Right cardiac atrium (tissue), 5 donors: ENCODE data around the gene SORCS2. TPM values are rescaled to one million over a fixed set of nuclear protein-coding genes. Genes with fewer than 3 reads are reported as not detected.
"Not testable (repeated sequence)": the region's sequence is repeated elsewhere in the genome, so short reads cannot be mapped to it uniquely, and the experiment has no call there.

Experiments used
- ATAC-seq, 2 donors: fragments of 200-7000 bp; cut with Tn5 transposase; one replicate each; pipeline versions ENCODE4 v1.8.0 to v1.9.1; 2020; ENCODE audit warnings: moderate library complexity in 2 of 2, mild to moderate bottlenecking in 1 of 2
- DNase-seq, 3 donors: peaks; one replicate each; pipeline ENCODE4 v3.0.0-alpha.2; 2020
- H3K27ac ChIP-seq: one replicate; pipeline ENCODE4 v1.5.1; 2013; ENCODE audit warnings: mild to moderate bottlenecking, low read length, control low read depth, moderate library complexity
- H3K27me3 ChIP-seq: one replicate; pipeline ENCODE4 v1.6.1; 2013; ENCODE audit not compliant: control insufficient read depth, insufficient read depth
- H3K4me1 ChIP-seq: one replicate; pipeline ENCODE4 v1.6.1; 2013; ENCODE audit warnings: low read length; ENCODE audit not compliant: control insufficient read depth, insufficient read depth
- H3K4me3 ChIP-seq: one replicate; pipeline ENCODE4 v1.5.1; 2013; ENCODE audit warnings: low read length, control low read depth
- H3K9me3 ChIP-seq: one replicate; pipeline ENCODE4 v1.6.1; 2013; ENCODE audit warnings: low read length; ENCODE audit not compliant: control insufficient read depth
- WGBS: extraction: QIAGEN DNeasy Blood & Tissue Kit; methylation state at CpG from one replicate; pipeline ENCODE4 v1.1.7; 2013; 5-methylcytosine and 5-hydroxymethylcytosine counted together
- intact Hi-C, 4 donors: fragments of 100-400 bp; cut with DNase I; formaldehyde crosslinking; loops; one replicate each; pipeline versions ENCODE4 v1.11.0 to v1.14.0; 2022 to 2023
- polyA plus RNA-seq: library from polyadenylated mRNA; stranded (reverse); fragments of 200-250 nt; gene quantifications from one replicate; pipeline ENCODE4 v1.2.3, GENCODE V29; 2013
- total RNA-seq, 4 donors: library from RNA; stranded (reverse); fragmentation: NEBNext Ultra II Directional; extraction: Animal tissue kit (Norgen Biotek cat#: 25700); gene quantifications; one replicate each; pipeline ENCODE4 v1.2.1, GENCODE V29; 2021
- donor health status: healthy with polysubstance abuse.
- donor health status: DM: no; HTN: yes; CAD: no.
- donor health status: DM: no; HTN: no; CAD: no.
- donor health status: DM: no; HTN: yes; CAD: no; lungs with severe emphysema.
- donor health status: DM: yes; HTN: yes; CAD: no.

Gene SORCS2
- total and polyA plus RNA-seq, 5 donors, result 2.1 to 7.3 (median 2.7) TPM

DNA sequence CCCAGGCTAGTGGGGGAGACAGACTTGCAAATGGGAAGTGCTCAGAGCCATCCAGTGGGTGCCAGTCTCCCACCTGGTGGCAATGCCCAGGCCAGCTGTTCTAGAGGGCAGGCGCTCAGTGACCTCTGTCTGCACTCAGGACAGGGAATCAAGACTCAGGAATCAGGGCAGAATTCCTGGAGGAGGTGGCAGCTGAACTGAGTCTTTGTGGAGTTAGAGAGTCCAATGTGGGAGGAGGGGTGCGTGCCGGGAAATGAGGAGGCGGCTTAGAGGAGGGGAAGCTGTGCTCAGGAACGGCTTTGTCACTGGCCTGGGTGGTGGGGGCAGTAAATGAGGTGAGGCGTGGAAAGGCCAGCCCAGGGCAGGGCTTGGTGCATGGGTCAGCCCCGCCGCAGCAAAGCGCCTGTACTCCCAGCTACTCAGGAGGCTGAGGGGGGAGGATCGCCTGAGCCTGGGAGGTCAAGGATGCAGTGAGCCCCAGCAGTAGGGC, 31.3 kb upstream of the SORCS2 start:
- Histone ChIP-seq H3K27me3 (no peaks in the 10 kb centered on the region), H3K27ac (no peak overlapping the region), H3K4me3 (no peak overlapping the region), H3K9me3 (no peaks in the 10 kb centered on the region), H3K4me1 (no peaks in the 10 kb centered on the region)
- intact Hi-C loops, result no loop called here
- no peak for DNase-seq
- WGBS, result 93% methylated on average over 10 of the region's 10 CpGs
- ATAC-seq, result no peak

DNA sequence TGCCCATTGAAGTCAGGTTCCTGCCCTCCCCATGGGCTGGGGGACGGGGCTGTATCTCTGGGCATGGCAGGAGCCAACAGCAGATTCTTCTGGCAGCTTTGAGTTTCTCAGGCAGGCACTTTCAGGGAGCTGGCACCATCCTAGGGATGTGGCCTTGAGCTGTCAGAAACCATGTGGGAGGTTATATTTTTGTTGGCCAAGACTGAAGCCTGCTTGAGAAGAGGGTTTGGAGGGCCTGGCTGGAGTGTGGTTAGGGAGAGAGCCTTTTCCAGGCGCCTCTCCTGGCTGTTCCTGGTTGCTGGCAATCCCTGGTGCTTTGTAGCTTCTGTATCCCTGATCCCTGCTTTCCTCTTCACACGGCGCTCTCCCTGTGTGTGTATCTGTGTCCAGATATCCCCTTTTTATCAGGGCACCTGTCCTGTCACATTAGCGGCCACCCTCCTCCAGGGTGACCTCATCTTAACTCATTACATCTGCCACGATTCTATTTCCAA, 30.6 kb upstream of the SORCS2 start:
- intact Hi-C loops, result no loop called here
- no peaks in the 10 kb centered on the region for H3K27me3 ChIP-seq
- 54% methylated on average over 6 of the region's 6 CpGs for WGBS
- DNase-seq (no peak), ATAC-seq (peak; percentile 64 to 67)
- no peak overlapping the region for H3K4me3 ChIP-seq
- H3K27ac ChIP-seq, result no peak overlapping the region
- no peaks in the 10 kb centered on the region for H3K9me3 ChIP-seq
- H3K4me1 ChIP-seq, result no peaks in the 10 kb centered on the region

DNA sequence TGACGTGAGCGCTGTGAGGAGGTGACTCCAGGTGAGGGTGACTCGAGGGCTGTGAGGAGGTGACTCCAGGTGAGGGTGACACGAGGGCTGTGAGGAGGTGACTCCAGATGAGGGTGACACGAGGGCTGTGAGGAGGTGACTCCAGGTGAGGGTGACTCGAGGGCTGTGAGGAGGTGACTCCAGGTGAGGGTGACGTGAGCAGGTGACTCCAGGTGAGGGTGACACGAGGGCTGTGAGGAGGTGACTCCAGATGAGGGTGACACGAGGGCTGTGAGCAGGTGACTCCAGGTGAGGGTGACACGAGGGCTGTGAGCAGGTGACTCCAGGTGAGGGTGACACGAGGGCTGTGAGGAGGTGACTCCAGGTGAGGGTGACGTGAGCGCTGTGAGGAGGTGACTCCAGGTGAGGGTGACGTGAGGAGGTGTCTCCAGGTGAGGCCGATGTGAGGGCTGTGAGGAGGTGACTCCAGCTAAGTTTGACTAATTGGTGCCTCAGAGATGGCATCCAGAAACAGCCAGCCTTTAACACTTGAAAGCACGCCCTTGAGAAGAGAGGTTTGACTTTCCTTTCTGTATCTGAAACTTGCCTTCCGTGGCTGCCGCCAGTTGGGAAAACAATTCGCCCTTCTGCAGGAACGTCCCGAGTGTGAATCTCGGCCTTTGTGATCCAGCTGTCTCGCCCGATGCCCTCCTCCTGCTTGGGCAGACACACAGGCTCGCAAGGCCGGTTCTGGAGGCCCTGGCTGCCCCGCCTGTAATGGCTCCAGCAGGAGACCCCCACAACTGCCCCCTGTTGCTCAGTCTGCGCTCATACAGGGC, 27.1 kb upstream of the SORCS2 start:
- intact Hi-C loops, H3K27me3 ChIP-seq, H3K9me3 ChIP-seq, H3K27ac ChIP-seq, DNase-seq, H3K4me3 ChIP-seq, H3K4me1 ChIP-seq, ATAC-seq: not testable (repeated sequence)
- WGBS, result 92% methylated on average over 28 of the region's 28 CpGs

DNA sequence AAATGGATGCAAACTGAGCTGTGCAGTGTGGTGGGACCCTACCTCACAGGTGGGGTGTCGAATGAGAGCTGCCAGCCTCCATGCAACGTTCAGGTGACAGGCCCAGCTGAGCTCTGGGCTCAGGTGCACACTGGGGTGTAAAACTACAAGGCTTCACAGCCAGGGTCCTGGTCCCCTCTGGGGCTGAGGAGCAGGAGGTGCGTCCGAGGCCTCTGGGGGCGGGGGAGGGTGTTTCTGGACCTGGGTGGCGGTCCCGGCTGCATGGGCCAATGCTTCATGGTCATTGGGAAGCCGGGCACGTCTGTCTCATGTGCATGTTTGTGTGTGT, 26.5 kb upstream of the SORCS2 start:
- no peaks in the 10 kb centered on the region for H3K9me3 ChIP-seq
- ATAC-seq, result no peak
- H3K27ac ChIP-seq, result no peak overlapping the region
- WGBS, result 94% methylated on average over 9 of the region's 9 CpGs
- no peak for DNase-seq
- no peak overlapping the region for H3K4me3 ChIP-seq
- intact Hi-C loops, result no loop called here
- no peaks in the 10 kb centered on the region for H3K27me3 ChIP-seq
- no peaks in the 10 kb centered on the region for H3K4me1 ChIP-seq

DNA sequence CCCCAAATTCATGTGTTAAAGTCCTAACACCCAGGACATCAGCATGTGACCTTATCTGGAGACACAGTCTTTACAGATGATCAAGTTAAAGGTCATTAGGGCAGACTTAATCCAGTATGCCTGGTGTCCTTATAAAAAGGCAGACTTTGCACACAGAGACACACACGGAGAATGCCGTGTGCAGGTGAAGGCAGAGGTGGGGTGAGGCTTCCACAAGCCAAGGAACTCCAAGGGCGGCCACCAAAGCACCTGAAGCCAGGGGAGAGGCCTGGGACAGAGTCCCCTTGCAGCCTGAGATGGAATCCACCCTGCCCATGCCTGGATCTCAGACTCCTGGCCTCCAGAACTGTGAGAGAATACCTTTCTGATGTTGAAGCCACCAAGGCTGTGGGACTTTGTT, 26.1 kb upstream of the SORCS2 start:
- WGBS, result 96% methylated on average over 3 of the region's 3 CpGs

DNA sequence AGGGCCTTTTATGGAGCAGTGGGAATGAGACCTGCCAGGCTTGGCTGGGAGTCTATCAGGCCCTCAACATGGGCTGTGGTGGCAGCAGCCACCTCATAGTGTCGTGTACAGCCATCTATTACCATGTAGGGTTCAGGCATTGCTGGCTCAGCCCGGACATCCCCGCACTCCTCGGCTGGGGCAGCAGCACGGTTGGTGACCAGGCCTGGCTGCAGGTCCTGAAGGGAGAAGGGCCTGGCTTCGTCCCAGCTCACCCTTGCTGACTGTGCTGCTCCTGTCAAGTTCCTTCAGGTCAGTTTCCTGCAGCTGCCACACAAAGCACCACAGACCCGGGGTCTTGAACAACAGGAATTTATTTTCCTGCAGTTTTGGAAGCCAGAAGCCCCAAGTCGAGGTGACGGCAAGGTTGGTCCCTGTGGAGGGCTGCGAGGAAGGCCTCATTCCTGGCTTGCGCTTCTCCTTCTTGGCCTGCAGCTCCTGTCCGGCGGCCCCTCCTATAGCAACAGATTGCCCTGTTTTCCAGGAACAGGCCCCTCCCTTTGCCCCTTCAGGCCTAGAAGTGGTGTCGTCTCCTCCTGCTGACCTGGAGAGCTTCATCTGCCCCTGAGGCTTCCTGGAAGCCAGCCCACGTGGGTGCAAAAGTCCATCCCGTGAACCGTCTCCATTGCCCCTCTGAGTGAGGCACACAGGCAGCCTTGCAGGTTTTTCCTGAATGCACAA, 25.2 kb upstream of the SORCS2 start:
- DNase-seq (no peak), ATAC-seq (peak in 1 of 2 donors; percentile 34)
- intact Hi-C loops, result no loop called here
- Histone ChIP-seq H3K27ac (no peak overlapping the region), H3K27me3 (no peaks in the 10 kb centered on the region), H3K9me3 (no peaks in the 10 kb centered on the region), H3K4me1 (no peaks in the 10 kb centered on the region), H3K4me3 (no peak overlapping the region)
- 61% methylated on average over 17 of the region's 17 CpGs for WGBS

More for the DNA sequence above, 26.1 kb upstream of the SORCS2 start:
- H3K4me3 ChIP-seq, result no peak overlapping the region
- no peak overlapping the region for H3K27ac ChIP-seq
- ATAC-seq, result no peak
- H3K9me3 ChIP-seq, result no peaks in the 10 kb centered on the region
- no peaks in the 10 kb centered on the region for H3K4me1 ChIP-seq
- no peaks in the 10 kb centered on the region for H3K27me3 ChIP-seq
- no peak for DNase-seq
- intact Hi-C loops, result no loop called here

DNA sequence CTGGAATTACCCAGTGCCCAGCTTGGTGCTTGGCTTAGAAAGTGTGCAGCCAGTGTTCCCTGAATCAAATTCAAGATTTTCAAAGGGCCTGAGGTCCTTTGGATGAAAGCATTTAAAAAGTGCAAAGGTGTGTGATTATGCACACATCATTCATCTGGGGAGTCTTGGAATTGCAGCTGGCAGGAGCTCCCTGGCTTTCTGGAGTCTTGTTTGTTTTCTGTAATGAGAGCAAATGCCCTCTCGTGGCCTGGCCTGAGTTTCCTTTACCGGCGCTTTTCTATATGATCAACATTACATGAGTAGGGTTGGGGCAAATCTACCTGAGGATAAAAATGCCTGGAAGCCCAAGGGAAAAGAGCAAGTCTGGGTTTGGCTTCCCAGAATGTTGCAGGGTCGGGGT, 24.6 kb upstream of the SORCS2 start:
- H3K4me1 ChIP-seq, result no peaks in the 10 kb centered on the region
- H3K4me3 ChIP-seq, result no peak overlapping the region
- no peak for ATAC-seq
- no peak overlapping the region for H3K27ac ChIP-seq
- no peak for DNase-seq
- intact Hi-C loops, result no loop called here
- 78% methylated on average over 4 of the region's 4 CpGs for WGBS
- no peaks in the 10 kb centered on the region for H3K9me3 ChIP-seq
- no peaks in the 10 kb centered on the region for H3K27me3 ChIP-seq

DNA sequence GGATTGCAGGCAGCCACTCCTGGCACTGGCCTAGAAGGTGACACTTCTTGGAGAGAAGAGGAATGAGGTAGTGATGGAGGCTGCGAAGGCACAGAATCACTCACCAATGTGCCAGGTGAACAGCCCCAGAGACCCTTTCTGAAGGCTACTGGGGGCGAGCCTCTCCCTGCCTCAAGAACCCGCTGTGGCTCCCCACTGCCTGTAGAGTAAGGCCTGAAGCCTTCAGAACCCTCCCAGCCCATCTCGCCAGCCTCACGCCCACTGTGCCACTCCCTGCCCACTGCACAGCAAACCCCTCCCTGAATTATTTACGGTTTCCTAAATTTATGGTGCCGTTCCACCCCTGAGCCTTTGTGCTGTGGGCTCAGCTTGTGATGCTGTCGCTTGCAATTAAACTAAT, 24.2 kb upstream of the SORCS2 start:
- Histone ChIP-seq H3K4me1 (no peaks in the 10 kb centered on the region), H3K27ac (no peak overlapping the region), H3K4me3 (no peak overlapping the region), H3K27me3 (no peaks in the 10 kb centered on the region), H3K9me3 (no peaks in the 10 kb centered on the region)
- intact Hi-C loops, result no loop called here
- peak in 1 of 3 donors; percentile 31 for DNase-seq
- no peak for ATAC-seq
- 91% methylated on average over 8 of the region's 8 CpGs for WGBS

DNA sequence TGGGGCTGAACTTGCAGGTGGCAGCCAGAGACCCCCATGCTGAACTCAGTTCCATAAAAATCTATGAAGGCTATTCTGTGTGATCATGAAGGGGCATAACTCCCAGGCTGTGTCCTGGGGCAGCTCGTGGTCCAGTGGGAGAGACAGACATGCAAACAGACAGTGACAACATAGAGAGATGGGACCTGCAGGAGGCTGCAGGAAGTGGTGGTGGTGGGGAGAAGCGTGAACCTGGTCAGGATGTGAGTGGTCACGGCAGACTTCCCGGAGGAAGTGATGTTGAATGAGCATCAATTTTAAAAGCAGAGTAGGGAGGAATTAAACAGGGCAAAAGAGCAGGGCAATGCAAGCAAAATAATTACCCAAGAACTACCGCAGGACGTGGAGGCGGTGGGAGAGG, 23.2 kb upstream of the SORCS2 start:
- intact Hi-C loops, result no loop called here
- WGBS, result 80% methylated on average over 7 of the region's 7 CpGs
- H3K27ac ChIP-seq, result no peak overlapping the region
- H3K4me1 ChIP-seq, result no peaks in the 10 kb centered on the region
- no peaks in the 10 kb centered on the region for H3K27me3 ChIP-seq
- H3K9me3 ChIP-seq, result no peaks in the 10 kb centered on the region
- no peak for ATAC-seq
- H3K4me3 ChIP-seq, result no peak overlapping the region
- DNase-seq, result no peak

DNA sequence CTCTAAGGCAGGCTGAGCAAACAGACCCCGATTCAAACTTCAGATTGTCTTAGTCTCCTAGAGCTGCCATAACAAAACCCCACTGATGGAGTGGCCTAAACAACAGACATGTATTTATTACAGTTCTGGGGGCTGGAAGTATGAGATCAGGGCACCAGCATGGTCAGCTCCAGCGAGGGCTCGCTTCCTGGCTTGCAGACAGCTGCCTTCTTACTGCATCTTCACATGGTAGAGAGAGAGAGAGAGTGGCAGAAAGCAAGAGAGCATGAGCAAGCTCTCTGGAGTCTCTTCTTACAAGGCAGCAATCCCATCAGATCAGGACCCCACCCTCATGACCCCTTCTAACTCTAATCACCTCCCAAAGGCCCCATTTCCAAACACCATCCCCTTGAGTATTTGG, 22.3 kb upstream of the SORCS2 start:
- H3K27me3 ChIP-seq, result no peaks in the 10 kb centered on the region
- no peak overlapping the region for H3K27ac ChIP-seq
- 81% methylated on average over 3 of the region's 3 CpGs for WGBS
- DNase-seq (no peak), ATAC-seq (no peak)
- intact Hi-C loops, result no loop called here
- H3K4me3 ChIP-seq, result no peak overlapping the region
- H3K4me1 ChIP-seq, result no peaks in the 10 kb centered on the region
- H3K9me3 ChIP-seq, result no peaks in the 10 kb centered on the region

DNA sequence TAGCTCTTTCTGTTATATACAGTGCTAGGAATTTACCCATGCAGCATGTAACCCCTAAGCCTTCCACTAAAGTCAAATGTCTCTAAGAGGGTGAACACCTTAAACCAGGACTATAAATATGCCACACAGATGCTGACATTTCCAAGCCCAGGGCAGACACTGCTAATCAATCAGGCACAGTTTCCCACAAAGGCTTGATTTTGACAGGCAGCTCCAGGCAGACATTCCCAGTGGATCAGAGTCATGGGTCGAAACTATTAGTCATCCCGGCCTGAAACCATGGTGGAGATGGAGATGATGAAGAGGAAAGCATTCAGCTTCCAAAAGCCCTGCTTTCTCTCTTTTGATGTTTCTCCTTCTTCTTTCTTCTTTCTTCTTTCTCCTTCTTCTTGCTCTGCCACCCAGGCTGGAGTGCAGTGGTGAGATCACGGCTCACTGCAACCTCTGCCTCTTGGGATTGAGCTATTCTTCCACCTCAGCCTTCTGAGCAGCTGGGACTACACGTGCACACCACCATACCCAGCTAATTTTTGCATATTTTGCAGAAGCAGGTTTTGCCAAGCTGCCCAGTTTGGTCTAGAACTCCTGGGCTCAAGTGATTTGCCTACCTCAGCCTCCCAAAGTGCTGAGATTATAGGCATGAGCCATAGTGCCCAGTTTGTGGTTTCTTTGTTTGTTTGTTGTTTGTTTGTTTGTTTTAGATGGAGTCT, 21.0 kb upstream of the SORCS2 start:
- DNase-seq (no peak), ATAC-seq (no peak)
- Histone ChIP-seq H3K27me3 (no peaks in the 10 kb centered on the region), H3K27ac (no peak overlapping the region), H3K4me3 (no peak overlapping the region), H3K4me1 (no peaks in the 10 kb centered on the region), H3K9me3 (no peaks in the 10 kb centered on the region)
- 77% methylated on average over 4 of the region's 4 CpGs for WGBS
- intact Hi-C loops, result no loop called here
